ENCODE measurements around the gene GPATCH2. TPM values are rescaled to one million over a fixed set of nuclear protein-coding genes. Genes with fewer than 3 reads are reported as not detected.

The GPATCH2 gene
- total RNA-seq, 2 donors from 2014 or later: 21.2 to 23.2 TPM

- DNase-seq: no peak
- no peak overlapping the region for H3K9ac ChIP-seq (ENCODE audit: extremely low read depth, low read length, poor library complexity, severe bottlenecking)
- no peak overlapping the region for H3K27ac ChIP-seq (ENCODE audit: low read depth, low read length)
- Mint-ChIP-seq H3K27ac (no peak overlapping the region), H3K4me3 (no peak overlapping the region), H3K9me3 (peaks cover 9% of the 10 kb centered on the region), H3K27me3 (ENCODE audit: insufficient read depth) (no peaks in the 10 kb centered on the region), H3K4me1 (peaks cover 3% of the 10 kb centered on the region), H3K36me3 (ENCODE audit: low read depth) (peaks cover 12% of the 10 kb centered on the region)
- H3K4me1 ChIP-seq (ENCODE audit: control insufficient read depth, insufficient read depth, low read length): no peaks in the 10 kb centered on the region
- no peaks in the 10 kb centered on the region for H3K27me3 ChIP-seq (ENCODE audit: control insufficient read depth, insufficient read depth, low read length, poor library complexity, severe bottlenecking)
- no peaks in the 10 kb centered on the region for H3K36me3 ChIP-seq (ENCODE audit: control insufficient read depth, insufficient read depth, low read length)
- WGBS, 2 experiments (ENCODE audit: insufficient coverage in 1 of 2, insufficient read length in 1 of 2): 93 to 94% methylated on average over 2 of the region's 2 CpGs
- no peak overlapping the region for H3K4me3 ChIP-seq (ENCODE audit: low read length)
- TF ChIP-seq CTCF (conservative IDR thresholded peaks at IDR 0.05): no peak
- no peaks in the 10 kb centered on the region for H3K9me3 ChIP-seq (ENCODE audit: control insufficient read depth, low read length)
Measured at GRCh38 chr1:217462159-217462558, 168.7 kb downstream of the GPATCH2 start.

DNA sequence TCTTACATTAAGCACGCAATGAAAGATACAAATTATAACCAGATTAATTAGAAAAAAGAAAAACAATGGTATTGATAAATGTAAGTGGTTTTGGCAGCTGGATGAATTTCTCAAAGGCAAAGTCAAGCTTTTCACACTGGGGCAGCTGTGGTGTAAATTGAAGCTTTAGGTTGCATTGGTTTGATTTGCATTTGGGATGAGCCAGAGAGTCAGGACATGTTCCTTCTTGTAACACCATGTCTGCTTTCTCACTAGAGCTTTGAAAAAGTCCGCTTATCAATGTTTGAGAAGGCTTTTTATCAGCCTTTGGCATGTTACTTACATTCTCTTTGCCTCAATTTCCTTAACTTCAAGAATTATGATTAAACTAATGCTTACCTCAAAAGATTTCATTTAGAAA, 173.9 kb downstream of the GPATCH2 start:
- no peak overlapping the region for H3K4me3 ChIP-seq (ENCODE audit: low read length)
- no peaks in the 10 kb centered on the region for H3K27me3 ChIP-seq (ENCODE audit: control insufficient read depth, insufficient read depth, low read length, poor library complexity, severe bottlenecking)
- DNase-seq: no peak
- no peak overlapping the region for H3K27ac Mint-ChIP-seq
- no peak overlapping the region for H3K9ac ChIP-seq (ENCODE audit: extremely low read depth, low read length, poor library complexity, severe bottlenecking)
- no peak overlapping the region for H3K4me3 Mint-ChIP-seq
- no peaks in the 10 kb centered on the region for H3K36me3 ChIP-seq (ENCODE audit: control insufficient read depth, insufficient read depth, low read length)
- H3K4me1 ChIP-seq (ENCODE audit: control insufficient read depth, insufficient read depth, low read length): peaks cover 5% of the 10 kb centered on the region
- H3K9me3 Mint-ChIP-seq: no peaks in the 10 kb centered on the region
- H3K27me3 Mint-ChIP-seq (ENCODE audit: insufficient read depth): no peaks in the 10 kb centered on the region
- H3K36me3 Mint-ChIP-seq (ENCODE audit: low read depth): peaks cover 16% of the 10 kb centered on the region
- WGBS, 2 experiments (ENCODE audit: insufficient coverage in 1 of 2, insufficient read length in 1 of 2): 83 to 88% methylated on average over 1 of the region's 2 CpGs
- no peaks in the 10 kb centered on the region for H3K9me3 ChIP-seq (ENCODE audit: control insufficient read depth, low read length)
- TF ChIP-seq CTCF (conservative IDR thresholded peaks at IDR 0.05): no peak
- H3K27ac ChIP-seq (ENCODE audit: low read depth, low read length): no peak overlapping the region
- peaks cover 17% of the 10 kb centered on the region for H3K4me1 Mint-ChIP-seq

- H3K9me3 Mint-ChIP-seq: no peaks in the 10 kb centered on the region
- Histone ChIP-seq H3K27me3 (ENCODE audit: control insufficient read depth, insufficient read depth, low read length, poor library complexity, severe bottlenecking) (no peaks in the 10 kb centered on the region), H3K4me3 (ENCODE audit: low read length) (no peak overlapping the region), H3K27ac (ENCODE audit: low read depth, low read length) (no peak overlapping the region), H3K36me3 (ENCODE audit: control insufficient read depth, insufficient read depth, low read length) (no peaks in the 10 kb centered on the region), H3K9ac (ENCODE audit: extremely low read depth, low read length, poor library complexity, severe bottlenecking) (no peak overlapping the region), H3K9me3 (ENCODE audit: control insufficient read depth, low read length) (no peaks in the 10 kb centered on the region), H3K4me1 (ENCODE audit: control insufficient read depth, insufficient read depth, low read length) (peaks cover 5% of the 10 kb centered on the region)
- H3K27me3 Mint-ChIP-seq (ENCODE audit: insufficient read depth): no peaks in the 10 kb centered on the region
- peaks cover 18% of the 10 kb centered on the region for H3K36me3 Mint-ChIP-seq (ENCODE audit: low read depth)
- H3K27ac Mint-ChIP-seq: no peak overlapping the region
- H3K4me3 Mint-ChIP-seq: no peak overlapping the region
- H3K4me1 Mint-ChIP-seq: peaks cover 17% of the 10 kb centered on the region
- DNase-seq: no peak
- 80 to 92% methylated on average over 1 to 2 of the region's 2 CpGs for WGBS, 2 experiments (ENCODE audit: insufficient coverage in 1 of 2, insufficient read length in 1 of 2)
- TF ChIP-seq CTCF (conservative IDR thresholded peaks at IDR 0.05): no peak
Measured at GRCh38 chr1:217456261-217456660, 174.6 kb downstream of the GPATCH2 start.

All from endodermal cell (in vitro differentiated cells).